Measurements from ENCODE around the gene TMEM132D. TPM values are rescaled to one million over a fixed set of nuclear protein-coding genes. Genes with fewer than 3 reads are reported as not detected.

The TMEM132D gene
- polyA plus RNA-seq, 1 experiment, result 0.02 TPM

GRCh38 chr12:129672110-129672509, 231.7 kb downstream of the TMEM132D start:
- ChIA-PET CTCF (no interaction called here), POLR2A (no interaction called here)
- Histone ChIP-seq H3K36me3 (ENCODE audit: control insufficient read depth, insufficient read depth, low read length) (no peaks in the 10 kb centered on the region), H3K27me3 (ENCODE audit: control insufficient read depth, insufficient read depth, low read length) (no peaks in the 10 kb centered on the region), H3K4me3 (ENCODE audit: low read depth, low read length) (no peak overlapping the region)
- DNase-seq (ENCODE audit: low read depth), result no peak
- no peak for TF ChIP-seq CTCF (IDR thresholded peaks at IDR 0.05; ENCODE audit: insufficient read depth, low read depth, low read length)

DNA sequence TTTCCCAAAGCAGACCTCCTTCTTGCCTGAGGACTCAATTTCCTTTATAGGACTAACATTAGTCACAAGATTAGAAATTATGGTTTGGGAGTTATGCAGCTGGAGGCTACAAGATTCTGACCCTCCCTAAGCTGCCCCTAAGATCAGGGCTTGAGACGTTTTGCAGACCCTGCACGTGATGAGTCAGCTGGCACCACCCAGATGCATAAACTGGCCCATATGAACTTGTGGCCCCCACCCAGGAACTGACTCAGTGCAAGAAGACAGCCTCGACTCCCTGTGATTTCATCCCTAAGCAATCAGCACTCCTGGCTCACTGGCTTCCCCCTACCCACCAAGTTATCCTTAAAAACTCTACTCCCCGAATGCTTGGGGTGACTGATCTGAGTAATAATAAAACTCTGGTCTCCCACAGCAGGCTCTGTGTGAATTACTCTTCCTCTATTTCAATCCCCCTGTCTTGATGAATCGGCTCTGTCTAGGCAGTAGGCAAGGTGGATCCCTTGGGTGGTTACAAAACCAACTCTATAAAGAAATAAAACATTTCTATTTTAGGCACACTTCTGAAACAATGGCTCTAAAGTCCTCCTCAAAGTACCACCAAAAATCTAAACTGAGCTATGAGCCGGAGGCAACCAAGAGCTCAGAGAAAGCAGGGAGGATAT, 233.4 kb downstream of the TMEM132D start:
- Histone ChIP-seq H3K4me3 (ENCODE audit: low read depth, low read length) (no peak overlapping the region), H3K27me3 (ENCODE audit: control insufficient read depth, insufficient read depth, low read length) (no peaks in the 10 kb centered on the region), H3K36me3 (ENCODE audit: control insufficient read depth, insufficient read depth, low read length) (no peaks in the 10 kb centered on the region)
- POLR2A ChIA-PET, result no interaction called here
- TF ChIP-seq CTCF (IDR thresholded peaks at IDR 0.05; ENCODE audit: insufficient read depth, low read depth, low read length), result no peak
- CTCF ChIA-PET, result no interaction called here
- DNase-seq (ENCODE audit: low read depth), result no peak

DNA sequence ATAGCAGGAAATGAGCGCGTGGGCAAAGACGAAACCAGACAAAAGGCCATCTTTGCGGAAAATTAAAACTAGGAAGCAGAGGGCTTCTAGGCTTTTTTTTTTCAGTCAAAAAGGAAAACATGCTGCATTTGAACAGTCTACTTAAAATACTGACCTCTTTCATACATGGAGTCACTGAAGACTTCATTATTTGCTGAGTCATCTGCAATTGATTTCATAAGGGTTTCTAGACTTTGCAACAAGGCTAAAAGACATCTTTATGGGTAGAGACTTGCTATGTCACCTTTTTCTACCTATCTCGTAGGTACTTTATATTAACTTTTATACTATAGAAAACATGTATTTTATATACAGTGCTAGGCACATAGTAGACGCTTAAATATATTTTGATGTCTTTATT, 238.4 kb downstream of the TMEM132D start:
- no peak for TF ChIP-seq CTCF (IDR thresholded peaks at IDR 0.05; ENCODE audit: insufficient read depth, low read depth, low read length)
- H3K36me3 ChIP-seq (ENCODE audit: control insufficient read depth, insufficient read depth, low read length), result no peaks in the 10 kb centered on the region
- H3K4me3 ChIP-seq (ENCODE audit: low read depth, low read length), result no peak overlapping the region
- POLR2A ChIA-PET, result no interaction called here
- DNase-seq (ENCODE audit: low read depth), result no peak
- no peaks in the 10 kb centered on the region for H3K27me3 ChIP-seq (ENCODE audit: control insufficient read depth, insufficient read depth, low read length)
- CTCF ChIA-PET, result interaction anchor here (1.1 kb wide), 1 partner anchor 15 kb away, joined by 3 read pairs; no protein-coding TSS in a partner anchor

DNA sequence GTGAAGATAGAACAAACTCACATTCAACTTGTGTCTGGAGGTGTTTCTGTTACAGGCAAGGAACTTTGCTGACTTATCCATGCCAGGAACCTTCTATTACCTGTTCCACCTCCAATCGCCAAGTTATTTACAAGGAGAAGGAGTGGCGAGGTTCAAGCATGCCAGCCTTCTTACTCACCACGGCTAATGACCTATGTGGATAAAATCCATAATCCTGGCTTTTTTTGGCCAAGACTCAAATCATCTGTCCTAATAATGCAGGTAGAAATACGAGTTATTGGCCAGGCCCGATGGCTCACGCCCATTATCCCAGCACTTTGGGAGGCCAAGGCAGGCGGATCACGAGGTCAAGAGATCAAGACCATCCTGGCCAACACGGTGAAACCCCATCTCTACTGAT, 241.6 kb downstream of the TMEM132D start:
- Histone ChIP-seq H3K4me3 (ENCODE audit: low read depth, low read length) (no peak overlapping the region), H3K36me3 (ENCODE audit: control insufficient read depth, insufficient read depth, low read length) (no peaks in the 10 kb centered on the region), H3K27me3 (ENCODE audit: control insufficient read depth, insufficient read depth, low read length) (no peaks in the 10 kb centered on the region)
- ChIA-PET POLR2A (no interaction called here), CTCF (no interaction called here)
- DNase-seq (ENCODE audit: low read depth), result no peak
- TF ChIP-seq CTCF (IDR thresholded peaks at IDR 0.05; ENCODE audit: insufficient read depth, low read depth, low read length), result no peak

DNA sequence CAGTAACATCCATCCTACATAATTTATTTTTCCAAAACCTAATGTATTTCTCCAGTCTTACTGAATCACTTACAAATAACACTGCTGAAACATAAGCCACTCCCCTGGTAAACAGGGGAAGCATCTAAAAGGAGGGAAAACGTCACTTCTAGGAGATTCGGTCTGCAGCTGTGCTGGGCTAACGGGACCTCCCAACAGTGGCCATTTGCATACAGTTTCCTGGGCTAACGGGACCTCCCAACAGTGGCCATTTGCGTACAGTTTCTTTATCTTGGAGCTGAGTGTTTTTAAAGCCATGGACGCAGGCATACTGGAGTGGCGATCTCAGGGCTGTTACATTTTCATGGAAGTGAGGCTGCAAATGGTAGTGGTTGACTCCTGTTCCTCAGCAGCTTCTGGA, 242.9 kb downstream of the TMEM132D start:
- DNase-seq (ENCODE audit: low read depth), result no peak
- ChIA-PET POLR2A (no interaction called here), CTCF (no interaction called here)
- no peaks in the 10 kb centered on the region for H3K36me3 ChIP-seq (ENCODE audit: control insufficient read depth, insufficient read depth, low read length)
- TF ChIP-seq CTCF (IDR thresholded peaks at IDR 0.05; ENCODE audit: insufficient read depth, low read depth, low read length), result no peak
- H3K27me3 ChIP-seq (ENCODE audit: control insufficient read depth, insufficient read depth, low read length), result no peaks in the 10 kb centered on the region
- no peak overlapping the region for H3K4me3 ChIP-seq (ENCODE audit: low read depth, low read length)
